ENCODE data around the gene MDH2.
"Not testable (repeated sequence)": the region's sequence is repeated elsewhere in the genome, so short reads cannot be mapped to it uniquely, and the experiment has no call there.

The MDH2 gene, protein sequence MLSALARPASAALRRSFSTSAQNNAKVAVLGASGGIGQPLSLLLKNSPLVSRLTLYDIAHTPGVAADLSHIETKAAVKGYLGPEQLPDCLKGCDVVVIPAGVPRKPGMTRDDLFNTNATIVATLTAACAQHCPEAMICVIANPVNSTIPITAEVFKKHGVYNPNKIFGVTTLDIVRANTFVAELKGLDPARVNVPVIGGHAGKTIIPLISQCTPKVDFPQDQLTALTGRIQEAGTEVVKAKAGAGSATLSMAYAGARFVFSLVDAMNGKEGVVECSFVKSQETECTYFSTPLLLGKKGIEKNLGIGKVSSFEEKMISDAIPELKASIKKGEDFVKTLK

DNA sequence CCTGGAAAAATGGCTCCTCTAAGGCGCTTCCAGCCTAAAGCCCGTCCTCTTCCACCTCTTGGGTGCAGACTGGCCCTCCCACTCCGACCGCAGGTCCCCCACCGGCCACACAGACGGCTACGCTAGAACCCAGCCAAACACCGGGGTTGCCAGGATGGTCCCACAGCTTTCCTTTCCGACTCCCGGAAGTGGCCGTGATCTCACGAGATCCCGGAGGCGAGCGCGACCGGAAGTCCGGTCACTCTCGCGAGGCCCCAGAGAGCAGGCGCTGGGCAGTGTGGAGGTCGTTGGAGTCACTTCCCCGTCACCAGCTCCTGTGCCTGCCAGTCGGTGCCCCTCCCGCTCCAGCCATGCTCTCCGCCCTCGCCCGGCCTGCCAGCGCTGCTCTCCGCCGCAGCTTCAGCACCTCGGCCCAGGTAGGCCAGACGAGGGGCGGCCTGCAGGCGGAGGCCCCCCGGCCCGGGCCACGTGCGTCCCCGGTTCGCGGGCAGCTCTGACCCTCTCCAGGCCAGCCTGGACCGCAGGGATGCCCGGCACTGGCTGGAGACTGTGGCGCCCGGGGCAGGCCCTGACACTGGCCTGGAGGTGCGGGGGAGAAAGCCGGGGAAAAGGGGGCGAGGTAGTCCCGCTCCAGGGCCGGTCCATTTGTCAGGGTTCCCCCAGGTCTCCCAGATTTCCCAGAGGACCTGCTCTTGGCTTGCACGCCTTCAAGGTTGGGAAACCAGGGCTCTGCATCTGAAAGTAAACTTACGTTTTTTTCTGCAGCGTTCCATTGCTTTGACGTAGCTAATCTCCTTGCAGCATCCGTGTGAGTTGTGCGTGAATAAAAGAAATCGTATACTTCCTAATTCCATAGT, at the start of gene MDH2, which contains the start of gene STYXL1:
Gene MDH2, plus strand, starts transcription at position 296 of the 857 bp plus-strand sequence. Its CDS starts 55 bp downstream, at position 351.
Gene STYXL1, minus strand, starts transcription at position 190 of the 857 bp plus-strand sequence. CDS start 17,477 bp downstream, outside the sequence.
- peak; percentile 50 for DNase-seq

DNA sequence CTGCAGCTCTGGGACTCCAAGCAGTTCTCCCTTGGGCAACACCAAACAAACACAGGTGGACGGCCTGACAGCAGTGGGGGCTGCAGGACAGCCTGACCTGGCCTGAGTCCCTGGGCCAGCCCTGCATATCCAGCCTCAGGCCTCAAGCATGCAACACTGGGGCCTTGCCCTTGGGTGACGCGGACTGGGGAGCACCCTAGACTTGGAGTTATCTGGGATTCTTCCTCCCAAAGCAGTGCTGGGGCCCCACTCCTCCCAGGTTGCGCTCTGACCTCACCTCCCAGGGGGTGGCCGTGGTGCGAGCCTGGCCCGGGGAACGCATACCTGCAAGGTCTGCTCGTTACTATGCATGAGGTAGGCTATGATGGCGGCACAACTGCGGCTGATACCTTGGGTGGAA, 47.3 kb upstream of the MDH2 start:
- DNase-seq, result no peak

DNA sequence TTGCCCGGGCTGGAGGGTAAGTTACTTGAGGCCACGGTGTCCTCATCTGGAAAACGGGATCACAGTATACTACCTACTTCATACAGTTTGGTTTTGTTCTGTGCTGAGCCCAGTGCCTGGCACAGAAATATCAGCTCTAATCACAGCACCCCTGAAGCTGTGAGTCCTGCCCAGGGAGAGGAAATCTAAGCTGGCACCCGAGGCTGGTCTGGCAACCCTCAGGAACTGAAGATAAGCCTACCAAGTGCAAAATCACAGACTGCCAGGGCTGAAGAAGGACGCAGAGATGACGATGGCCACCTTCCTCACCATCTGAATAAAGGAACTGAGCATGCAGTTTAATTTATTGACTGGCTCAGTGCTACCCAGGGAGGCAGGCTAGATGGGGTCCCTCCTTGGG, 45.8 kb upstream of the MDH2 start:
- no peak for DNase-seq

DNA sequence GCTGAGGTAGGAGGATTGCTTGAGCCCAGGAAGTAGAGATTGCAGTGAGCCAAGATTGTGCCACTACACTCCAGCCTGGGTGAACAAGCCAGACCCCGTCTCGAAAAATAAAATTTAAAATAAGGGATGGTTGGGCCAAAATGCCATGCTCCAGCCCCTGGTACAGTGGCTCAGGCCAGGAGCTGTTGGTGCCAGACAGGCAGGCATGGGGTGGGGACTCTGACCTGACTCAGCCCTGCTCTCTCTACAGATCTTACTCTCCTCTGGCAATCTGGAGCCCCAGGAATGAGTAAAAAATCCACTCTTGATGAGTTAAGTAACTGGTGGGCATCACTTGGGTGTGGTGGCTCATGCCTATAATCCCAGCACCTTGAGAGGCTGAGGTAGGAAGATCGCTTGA, 45.1 kb upstream of the MDH2 start:
- DNase-seq, result no peak

DNA sequence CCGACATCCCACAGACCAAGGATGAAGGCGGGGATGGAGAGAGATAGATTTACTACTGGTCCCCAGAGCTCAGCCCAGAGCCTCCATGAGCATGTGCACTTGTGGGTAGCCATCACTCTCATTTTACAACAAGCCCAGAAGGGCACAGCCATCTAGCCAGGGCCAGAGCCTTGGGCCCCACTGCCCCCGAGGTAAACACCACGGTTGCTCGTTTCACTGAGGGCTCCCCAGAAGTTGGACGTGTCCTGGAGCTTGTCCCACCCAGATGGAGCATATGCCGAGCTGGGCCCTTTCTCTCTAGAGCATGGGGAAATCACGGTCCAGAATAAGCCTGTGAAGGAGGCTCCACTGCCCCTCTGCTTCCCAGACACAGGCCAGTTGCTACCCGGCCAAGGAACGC, 44.6 kb upstream of the MDH2 start:
- DNase-seq, result no peak

DNA sequence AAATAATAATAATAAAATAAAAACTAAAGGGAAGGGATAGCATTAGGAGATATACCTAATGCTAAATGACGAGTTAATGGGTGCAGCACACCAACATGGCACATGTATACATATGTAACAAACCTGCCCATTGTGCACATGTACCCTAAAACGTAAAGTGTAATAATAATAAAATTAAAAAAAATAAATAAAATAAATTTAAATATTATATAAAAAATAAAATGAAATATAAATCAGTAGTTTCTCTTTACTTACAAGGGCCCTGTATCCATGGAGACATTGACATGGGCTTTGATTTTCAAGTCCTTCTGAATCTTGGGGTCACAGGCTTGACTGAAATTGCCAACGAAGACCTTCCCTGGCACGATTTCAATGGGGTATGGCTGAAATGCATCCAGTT, 42.9 kb upstream of the MDH2 start:
- DNase-seq, result not testable (repeated sequence)

DNA sequence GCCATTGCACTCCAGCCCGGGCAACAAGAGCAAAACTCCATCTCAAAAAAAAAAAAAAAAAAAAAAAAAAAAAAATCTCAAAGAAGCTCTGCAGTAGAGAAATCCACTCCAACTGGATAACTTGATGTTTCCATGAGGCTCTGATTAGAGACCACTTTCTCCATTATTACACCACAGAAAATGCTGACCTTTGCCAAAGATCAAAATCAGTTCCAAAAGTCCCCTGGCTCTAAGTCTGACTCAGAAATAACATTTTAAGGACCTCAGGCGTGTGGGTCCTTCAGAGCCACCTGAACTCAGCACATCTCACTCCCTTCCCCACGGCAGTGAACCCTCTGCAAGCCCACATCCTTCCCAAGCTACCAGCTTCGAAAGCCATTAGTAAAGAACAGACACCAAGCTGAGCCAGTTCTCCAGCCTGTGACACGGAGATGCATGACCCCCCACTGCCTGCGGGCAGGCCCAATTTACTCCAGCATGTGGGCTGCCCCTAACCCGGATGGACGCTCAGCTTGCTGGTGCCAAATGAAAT, 39.7 kb upstream of the MDH2 start:
- DNase-seq, result no peak

DNA sequence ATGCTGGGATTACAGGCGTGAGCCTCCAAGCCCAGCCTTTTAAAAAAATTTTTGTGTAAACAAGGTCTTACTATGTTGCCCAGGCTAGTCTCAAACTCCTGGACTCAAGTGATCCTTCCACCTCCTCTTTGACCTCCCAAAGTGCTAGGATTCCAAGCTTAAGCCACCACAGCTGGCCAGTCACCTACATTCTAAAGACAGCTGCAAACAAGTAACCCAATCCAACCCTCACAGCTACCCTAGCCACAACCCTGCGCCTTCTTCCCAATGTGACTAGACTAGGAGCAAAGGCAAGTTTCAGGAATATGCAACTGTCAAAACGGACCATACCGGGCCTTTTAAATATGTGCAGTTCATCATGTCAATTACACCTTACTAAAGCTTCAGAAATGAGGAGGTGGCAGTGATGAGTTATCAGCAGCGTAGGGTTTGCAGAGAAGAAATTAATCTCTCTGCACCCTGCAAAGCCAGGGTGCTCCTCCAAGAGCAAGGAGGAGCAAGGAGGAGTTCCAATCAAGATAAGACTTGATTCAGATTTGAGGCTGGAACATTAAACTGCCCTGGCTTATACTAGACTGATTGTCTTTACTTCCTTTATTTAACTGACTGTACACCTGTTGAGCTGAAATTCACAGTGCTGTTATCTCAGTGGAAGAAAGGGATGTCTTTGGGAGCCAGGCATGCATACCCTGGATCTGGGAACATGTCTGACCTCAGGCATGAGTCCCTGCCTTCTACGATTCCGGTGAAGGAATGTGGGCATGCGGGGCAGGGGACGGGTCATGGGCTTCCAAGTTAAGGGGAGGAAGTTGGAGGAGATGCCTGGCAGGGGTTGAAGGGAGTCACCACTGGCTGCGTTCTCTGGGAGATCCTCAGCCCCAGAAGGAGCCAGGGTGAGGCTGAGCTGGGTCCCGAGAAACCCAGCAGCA, 38.0 kb upstream of the MDH2 start:
- DNase-seq, result no peak

DNA sequence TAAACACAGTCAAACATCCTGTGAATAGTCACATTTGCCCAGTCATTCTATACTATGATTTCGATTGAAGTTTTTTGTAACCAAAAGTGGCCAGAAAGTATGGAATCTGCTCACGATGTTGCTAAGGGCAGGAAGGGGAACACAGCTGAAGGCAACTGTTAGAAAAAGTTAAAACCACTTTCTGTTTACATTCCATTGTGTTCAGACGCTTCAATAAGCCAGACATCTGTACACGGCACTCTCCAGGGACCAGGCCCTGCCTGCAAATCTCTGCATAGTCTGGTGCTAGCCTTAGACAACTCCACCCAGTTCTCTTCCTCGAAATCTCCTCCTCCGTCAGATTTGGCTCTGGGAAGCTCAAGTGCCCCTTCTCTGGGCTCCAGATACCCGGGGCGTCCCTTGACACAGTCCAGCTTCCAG, 36.5 kb upstream of the MDH2 start:
- no peak for DNase-seq

DNA sequence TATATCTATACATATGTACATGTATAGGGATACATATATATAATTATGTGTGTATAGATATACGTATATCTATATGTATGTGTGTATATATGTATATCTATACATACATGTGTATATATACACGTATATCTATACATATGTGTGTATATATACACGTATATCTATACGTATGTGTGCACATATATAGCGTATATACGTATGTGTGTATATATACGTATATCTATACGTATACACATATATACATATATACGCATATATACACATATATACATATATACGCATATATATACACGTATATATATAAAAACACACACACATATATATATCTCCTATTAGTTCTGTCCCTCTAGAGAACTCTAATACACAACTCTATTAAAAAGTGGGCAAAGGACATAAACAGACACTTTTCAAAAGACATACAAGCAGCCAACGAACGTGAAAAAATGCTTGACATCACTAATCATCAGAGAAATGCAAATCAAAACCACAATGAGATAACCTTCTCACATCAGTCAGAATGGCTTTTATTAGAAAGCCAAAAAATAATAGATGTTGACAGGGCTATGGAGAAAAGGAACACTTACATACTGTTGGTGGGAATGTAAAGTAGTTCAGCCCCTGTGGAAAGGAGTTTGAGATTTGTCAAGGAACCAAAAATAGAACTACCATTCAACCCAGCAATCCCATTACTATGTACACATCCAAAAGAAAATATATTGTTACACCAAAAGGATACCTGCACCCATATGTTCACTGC, 31.5 kb upstream of the MDH2 start:
- no peak for DNase-seq

DNA sequence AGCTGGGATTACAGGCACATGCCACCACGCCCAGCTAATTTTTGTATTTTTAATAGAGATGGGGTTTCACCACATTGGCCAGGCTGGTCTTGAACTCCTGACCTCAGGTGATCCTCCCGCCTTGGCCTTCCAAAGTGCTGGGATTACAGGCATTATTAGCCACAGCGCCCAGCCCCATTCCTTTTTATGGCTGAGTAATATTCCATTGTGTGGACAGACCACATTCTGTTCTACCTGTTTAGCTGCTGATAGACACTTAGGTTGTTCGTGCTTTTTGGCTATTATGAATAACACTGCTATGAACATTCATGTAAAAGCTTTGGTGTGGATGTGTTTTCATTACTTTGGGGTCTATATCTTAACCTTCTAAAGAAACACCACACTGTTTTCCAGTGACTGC, 29.4 kb upstream of the MDH2 start:
- DNase-seq, result not testable (repeated sequence)

DNA sequence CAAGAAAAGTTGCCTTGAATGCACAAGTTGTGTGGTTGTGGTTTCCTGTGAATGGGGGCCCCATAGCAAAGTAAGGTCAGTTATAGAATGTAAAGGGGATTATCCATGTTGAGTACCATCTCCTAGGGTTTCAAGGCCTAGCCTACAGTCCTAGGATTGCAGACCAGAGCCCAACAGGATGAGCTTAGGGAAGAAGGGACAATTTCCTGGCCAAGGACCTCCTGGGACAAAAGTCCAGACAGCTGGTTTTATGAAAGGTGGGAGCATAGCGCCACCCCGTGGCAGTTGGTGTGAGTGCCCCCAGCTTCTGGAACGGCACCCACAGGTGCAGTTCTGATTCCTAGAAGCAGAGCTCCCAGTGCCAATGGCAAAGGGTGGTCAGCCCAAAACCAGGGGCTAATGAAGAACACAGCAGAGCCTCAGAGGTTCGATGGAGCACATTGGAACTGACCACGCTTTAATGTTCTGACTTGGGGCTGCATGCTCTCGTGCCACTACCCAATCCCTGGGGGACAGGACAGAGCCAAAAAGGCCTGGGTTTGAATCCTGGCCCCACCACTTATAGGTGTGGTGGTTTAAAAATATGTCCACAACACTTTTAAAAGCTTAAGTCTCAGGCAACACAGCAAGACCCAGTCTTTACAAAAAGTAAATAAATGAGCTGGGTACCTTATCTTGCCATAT, 27.7 kb upstream of the MDH2 start:
- DNase-seq, result no peak

DNA sequence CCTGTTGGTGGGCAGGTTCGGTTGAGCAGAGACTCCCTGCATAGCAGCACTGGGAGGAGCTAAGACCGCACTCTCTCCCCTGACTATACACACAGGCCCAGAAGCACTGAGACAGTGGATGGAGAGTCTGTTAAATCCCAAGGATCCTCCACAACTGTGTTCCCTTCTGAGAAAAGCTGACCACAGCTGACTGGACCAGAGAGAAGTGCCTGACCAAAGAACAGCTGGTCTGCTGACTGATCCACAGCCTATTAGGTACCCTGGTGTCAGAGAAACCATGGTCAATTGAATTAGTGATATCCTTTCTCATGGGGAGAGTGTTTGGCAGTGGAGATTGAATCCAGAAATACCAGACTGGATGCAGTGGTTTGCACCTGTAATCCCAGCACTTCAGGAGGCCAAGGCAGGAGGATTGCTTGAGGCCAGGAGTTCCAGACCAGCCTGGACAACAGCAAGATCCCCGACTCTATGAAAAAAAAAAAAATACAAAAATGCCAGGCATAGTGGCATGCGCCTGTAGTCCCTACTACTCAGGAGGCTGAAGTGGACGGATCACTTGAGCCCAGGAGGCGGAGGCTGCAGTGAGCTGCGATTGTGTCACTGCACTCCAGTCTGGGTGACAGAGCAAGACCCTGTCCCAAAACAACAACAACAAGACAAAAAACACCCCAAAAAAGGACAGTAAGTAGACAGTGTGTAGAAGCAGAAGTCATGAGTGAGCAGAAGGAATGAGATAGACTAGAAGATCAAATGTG, 25.7 kb upstream of the MDH2 start:
- DNase-seq, result no peak

DNA sequence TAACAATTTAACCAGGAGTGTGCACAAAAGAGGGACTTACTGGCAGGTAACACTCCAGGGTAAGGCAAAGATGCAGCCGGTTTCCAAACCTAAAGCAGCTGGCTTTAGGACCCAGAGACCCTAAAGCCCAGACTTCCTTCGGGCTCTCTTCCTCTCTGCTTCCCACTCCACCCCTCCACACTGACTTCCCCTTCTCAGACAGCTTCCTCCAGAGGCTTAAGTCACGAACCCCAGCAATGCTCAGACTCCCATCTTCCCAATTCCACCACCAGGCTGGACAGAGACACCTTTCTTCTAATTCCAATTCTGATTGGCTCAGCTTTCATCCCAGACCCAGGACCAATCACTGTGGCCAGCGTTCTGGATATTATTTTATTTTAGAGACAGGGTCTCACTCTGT, 24.9 kb upstream of the MDH2 start:
- no peak for DNase-seq

DNA sequence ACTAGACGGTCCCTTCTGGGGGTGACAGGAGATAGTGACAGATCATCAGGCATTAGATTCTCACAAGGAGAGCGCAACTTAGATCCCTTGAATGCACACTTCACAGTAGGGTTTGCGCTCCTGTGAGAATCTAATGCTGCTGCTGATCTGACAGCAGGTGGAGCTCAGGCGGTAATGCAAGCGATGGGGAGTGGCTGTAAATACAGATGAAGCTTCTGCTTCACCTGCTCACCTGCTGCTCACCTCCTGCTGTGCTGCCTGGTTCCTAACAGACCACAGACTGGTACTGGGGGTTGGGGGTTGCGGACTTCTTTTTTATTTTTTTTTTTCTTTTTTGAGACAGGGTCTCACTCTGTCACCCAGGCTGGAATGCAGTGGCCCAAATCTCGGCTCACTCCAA, 18.2 kb upstream of the MDH2 start:
- not testable (repeated sequence) for DNase-seq

DNA sequence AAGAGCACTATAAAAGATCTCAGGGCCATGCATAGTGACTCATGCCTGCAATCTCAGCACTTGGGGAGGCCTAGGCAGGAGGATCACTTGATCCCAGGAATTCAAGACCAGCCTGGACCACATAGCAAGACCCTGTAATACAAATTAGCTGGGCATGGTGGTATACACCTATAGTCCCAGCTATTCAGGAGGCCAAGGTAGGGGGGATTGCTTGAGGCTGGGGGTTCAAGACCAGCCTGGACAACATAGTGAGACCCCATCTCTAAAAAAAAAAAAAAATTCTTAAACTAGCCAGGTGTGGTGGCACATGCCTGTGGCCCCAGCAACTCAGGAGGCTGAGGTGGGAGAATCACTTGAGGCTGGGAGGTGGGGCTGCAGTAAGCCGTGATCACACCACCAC, 15.9 kb upstream of the MDH2 start:
- no peak for DNase-seq

DNA sequence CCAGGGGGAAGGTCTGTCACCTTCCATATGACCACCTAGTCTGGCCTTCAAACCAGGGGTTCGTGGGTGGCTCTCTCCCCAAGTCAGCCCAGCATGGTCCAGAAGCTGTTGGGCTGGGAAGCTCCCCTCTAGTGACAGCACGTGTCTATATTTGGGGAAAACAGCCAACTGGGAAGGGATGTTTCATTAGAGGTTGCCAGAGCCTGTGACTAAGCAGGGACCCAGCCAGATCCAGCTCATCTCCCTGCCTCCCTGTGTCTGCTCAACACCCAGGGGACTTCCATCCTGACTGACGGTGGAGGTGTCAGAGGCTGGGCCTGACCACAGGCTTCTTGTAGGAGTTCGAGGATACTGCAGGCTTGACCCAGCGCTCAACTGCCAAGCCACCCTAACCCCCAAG, 10.6 kb upstream of the MDH2 start:
- DNase-seq, result no peak

DNA sequence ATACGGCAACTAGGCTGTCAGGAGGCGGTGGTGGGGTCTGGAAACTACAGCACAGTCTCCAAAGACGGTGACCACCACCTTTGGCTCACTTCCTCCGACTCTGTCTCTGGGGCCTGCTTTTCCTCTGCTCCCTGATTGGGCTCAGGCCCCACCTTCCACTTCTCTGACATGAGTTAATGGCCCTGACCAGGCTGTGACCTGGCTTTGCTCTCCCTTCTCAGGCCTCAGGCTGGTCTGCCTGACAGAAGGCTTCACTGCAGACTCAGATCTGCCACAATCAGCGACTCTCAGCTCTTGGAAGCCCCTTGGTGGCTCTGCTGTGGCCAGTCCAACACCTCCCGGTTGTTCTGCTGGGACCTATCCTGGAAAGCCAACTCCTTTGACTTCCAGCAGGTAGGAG, 7.8 kb upstream of the MDH2 start:
- DNase-seq, result no peak

DNA sequence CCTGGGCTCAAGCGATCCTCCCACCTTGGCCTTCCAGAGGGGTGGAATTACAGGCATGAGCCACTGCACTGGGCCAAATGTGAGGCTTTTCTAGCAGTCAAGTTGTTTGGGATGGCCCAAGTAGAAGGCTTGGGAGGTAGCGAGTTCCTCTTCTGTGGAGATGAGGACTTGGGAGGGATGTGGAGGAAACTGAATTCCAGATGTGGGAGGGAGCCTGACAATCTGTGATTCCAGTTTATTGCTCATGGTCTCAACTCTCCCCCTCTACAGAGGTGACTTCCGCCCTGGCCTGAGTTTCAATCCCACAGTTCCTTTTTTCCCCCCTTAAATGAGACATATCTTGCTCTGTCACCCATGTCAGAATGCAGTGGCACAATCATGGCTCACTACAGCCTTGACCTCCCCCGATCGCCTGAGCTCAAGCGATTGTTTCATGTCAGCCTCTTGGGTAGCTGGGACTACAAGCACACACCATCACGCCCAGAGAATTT, 3.5 kb upstream of the MDH2 start:
- DNase-seq, result no peak

DNA sequence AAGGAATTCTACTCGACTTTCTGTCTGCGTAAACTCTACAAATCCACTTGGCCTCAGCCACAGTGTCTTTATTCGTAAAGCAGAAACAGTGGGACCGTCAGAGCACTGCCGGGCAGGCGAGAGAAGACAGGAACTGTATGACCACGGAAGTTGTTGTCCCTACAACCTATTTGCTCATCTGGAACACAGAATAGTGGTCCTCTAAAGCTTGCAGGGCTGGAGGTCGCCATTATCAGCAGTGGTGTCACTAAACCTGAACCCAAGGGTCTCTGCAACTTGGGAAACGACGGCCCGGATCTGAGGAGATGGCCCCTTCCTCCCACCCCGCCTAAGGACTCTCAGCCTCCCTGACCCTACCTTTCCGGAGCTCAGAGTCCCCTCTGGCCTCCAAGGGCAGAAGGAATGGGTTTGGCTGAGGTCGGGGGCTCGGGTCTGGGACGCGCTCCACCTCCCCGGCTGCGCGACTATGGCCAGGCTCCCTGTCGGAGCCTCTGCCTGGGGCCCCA, 548 bp upstream of the MDH2 start:
- no peak for DNase-seq

All from cortex of kidney (tissue), 1 donor.